K562 (cell line): ENCODE measurements around the gene DCN.

Experiments used
- TF ChIP-seq, protein P1 (sequence below), 3 experiments: IDR thresholded peaks in 2 of 3; conservative IDR thresholded peaks in 1 of 3; 2 replicates each; pipeline ENCODE4 v1.5.1; 2011 to 2012; ENCODE audit warnings: low read length in 3 of 3, mild to moderate bottlenecking in 3 of 3, control low read depth in 2 of 3, improper control_type of control experiment in 1 of 3, inconsistent platforms in 1 of 3, low read depth in 1 of 3, mixed read lengths in 1 of 3, moderate library complexity in 1 of 3; ENCODE audit not compliant: insufficient read depth in 2 of 3
- TF ChIP-seq, protein P2 (sequence below), 2 experiments: fragments of 450-650 bp; formaldehyde crosslinking in 1 of 2; IDR thresholded peaks; 2 replicates each; pipeline versions ENCODE4 v1.4.0 to v1.6.1; 2014 to 2020; ENCODE audit warnings: mild to moderate bottlenecking in 2 of 2, borderline replicate concordance in 1 of 2, low read depth in 1 of 2

DNA sequence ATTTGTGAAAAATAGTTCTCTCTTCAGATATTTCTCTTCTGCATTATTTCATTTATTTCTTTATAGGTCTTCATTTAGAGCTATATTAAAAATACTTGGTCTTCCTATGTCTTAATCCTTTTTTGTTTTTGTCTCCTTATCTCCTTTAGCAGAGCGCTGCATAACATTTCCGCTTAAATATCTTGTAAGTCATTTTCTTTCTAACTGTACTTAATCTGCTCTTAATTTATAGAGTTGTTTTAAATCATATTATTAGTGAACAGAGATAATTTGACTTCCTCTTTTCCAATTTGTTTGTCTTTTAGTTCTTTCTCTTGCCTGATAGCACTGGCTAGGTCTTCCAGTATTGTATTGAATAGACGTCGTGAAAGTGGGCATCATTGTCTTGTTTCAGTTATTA is 89.3 kb downstream of the DCN start:
- TF ChIP-seq, protein P1, sequence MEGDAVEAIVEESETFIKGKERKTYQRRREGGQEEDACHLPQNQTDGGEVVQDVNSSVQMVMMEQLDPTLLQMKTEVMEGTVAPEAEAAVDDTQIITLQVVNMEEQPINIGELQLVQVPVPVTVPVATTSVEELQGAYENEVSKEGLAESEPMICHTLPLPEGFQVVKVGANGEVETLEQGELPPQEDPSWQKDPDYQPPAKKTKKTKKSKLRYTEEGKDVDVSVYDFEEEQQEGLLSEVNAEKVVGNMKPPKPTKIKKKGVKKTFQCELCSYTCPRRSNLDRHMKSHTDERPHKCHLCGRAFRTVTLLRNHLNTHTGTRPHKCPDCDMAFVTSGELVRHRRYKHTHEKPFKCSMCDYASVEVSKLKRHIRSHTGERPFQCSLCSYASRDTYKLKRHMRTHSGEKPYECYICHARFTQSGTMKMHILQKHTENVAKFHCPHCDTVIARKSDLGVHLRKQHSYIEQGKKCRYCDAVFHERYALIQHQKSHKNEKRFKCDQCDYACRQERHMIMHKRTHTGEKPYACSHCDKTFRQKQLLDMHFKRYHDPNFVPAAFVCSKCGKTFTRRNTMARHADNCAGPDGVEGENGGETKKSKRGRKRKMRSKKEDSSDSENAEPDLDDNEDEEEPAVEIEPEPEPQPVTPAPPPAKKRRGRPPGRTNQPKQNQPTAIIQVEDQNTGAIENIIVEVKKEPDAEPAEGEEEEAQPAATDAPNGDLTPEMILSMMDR (IDR thresholded peaks at IDR 0.05 in 2 of 3, conservative IDR thresholded peaks at IDR 0.05 in 1 of 3; ENCODE audit: insufficient read depth in 2 of 3, low read depth in 1 of 3, low read length in 3 of 3) = no peak
- TF ChIP-seq, protein P2, sequence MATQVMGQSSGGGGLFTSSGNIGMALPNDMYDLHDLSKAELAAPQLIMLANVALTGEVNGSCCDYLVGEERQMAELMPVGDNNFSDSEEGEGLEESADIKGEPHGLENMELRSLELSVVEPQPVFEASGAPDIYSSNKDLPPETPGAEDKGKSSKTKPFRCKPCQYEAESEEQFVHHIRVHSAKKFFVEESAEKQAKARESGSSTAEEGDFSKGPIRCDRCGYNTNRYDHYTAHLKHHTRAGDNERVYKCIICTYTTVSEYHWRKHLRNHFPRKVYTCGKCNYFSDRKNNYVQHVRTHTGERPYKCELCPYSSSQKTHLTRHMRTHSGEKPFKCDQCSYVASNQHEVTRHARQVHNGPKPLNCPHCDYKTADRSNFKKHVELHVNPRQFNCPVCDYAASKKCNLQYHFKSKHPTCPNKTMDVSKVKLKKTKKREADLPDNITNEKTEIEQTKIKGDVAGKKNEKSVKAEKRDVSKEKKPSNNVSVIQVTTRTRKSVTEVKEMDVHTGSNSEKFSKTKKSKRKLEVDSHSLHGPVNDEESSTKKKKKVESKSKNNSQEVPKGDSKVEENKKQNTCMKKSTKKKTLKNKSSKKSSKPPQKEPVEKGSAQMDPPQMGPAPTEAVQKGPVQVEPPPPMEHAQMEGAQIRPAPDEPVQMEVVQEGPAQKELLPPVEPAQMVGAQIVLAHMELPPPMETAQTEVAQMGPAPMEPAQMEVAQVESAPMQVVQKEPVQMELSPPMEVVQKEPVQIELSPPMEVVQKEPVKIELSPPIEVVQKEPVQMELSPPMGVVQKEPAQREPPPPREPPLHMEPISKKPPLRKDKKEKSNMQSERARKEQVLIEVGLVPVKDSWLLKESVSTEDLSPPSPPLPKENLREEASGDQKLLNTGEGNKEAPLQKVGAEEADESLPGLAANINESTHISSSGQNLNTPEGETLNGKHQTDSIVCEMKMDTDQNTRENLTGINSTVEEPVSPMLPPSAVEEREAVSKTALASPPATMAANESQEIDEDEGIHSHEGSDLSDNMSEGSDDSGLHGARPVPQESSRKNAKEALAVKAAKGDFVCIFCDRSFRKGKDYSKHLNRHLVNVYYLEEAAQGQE (IDR thresholded peaks at IDR 0.05; ENCODE audit: borderline replicate concordance) = no peak
- TF ChIP-seq, protein P2 (CRISPR knock-in tag; IDR thresholded peaks at IDR 0.05; ENCODE audit: low read depth) = no peak
